ENCODE data around the gene ZYG11A.
A peak's percentile ranks its signal among the peaks of the same experiment; 100 is the strongest.

Gene ZYG11A

DNA sequence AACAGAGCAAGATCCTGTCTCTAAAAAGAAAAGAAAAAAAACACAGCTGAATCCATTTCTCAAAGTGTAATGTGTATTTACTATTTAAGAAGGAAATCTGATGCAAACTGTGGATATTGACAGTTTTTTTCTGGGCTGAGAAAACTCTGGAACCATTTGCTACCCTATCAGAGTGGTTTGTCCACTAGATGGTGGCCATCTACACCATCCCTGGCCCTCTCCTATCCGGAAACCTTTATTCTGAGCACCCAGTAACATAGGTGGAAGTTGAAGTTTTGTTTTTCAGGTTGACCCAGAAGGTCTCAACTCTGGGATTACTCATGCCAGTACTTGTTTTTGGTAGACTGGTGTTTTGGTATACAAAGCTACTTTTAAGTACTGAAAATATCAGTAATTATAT, 58.8 kb downstream of the ZYG11A start:
- no peak overlapping the region for H3K4me3 ChIP-seq (ENCODE audit: low read depth, low read length)
- DNase-seq (ENCODE audit: low read depth, low spot score): no peak
- in situ Hi-C loops (cut with HindIII; ENCODE audit: low sequenced_read_pairs): no loop called here
- TF ChIP-seq, protein P1, sequence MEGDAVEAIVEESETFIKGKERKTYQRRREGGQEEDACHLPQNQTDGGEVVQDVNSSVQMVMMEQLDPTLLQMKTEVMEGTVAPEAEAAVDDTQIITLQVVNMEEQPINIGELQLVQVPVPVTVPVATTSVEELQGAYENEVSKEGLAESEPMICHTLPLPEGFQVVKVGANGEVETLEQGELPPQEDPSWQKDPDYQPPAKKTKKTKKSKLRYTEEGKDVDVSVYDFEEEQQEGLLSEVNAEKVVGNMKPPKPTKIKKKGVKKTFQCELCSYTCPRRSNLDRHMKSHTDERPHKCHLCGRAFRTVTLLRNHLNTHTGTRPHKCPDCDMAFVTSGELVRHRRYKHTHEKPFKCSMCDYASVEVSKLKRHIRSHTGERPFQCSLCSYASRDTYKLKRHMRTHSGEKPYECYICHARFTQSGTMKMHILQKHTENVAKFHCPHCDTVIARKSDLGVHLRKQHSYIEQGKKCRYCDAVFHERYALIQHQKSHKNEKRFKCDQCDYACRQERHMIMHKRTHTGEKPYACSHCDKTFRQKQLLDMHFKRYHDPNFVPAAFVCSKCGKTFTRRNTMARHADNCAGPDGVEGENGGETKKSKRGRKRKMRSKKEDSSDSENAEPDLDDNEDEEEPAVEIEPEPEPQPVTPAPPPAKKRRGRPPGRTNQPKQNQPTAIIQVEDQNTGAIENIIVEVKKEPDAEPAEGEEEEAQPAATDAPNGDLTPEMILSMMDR (IDR thresholded peaks at IDR 0.05; ENCODE audit: low read depth, low read length): peak; percentile 17

DNA sequence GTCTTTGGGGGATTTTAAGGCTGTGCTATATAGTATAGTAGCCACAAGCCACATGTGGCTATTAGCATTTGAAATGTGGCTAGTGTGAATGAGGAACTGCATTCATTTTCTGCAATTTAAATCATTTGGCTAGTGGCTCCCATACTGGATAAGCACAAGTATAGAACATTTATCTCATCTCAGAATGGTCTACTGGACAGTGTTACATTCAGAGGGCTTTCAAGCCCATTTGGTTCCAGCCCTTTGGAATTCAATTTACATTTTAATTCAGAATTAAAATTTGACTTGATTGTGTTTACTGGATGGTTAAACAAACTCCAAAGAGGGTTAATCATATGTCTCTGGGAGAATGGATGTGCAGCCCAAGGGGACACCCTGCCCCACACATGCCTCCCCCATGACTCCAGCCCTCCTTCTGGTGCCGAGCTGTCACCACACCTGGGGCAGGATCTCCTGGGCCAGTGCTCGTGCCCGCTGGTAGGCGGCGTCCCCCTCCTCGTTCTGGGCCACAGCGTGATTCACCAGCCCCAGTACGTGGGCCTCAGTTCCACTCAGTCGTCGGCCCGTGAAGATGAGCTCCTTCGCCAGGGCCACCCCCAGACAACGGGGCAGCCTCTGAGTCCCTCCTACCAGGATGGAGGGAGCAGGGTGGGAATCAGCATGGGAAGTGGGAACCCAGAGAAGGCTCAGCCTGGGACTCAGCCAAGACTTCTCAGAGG, 61.8 kb downstream of the ZYG11A start:
- in situ Hi-C loops (cut with HindIII; ENCODE audit: low sequenced_read_pairs): no loop called here
- H3K4me3 ChIP-seq (ENCODE audit: low read depth, low read length): no peak overlapping the region
- TF ChIP-seq, protein P1 (IDR thresholded peaks at IDR 0.05; ENCODE audit: low read depth, low read length): no peak
- DNase-seq (ENCODE audit: low read depth, low spot score): no peak

DNA sequence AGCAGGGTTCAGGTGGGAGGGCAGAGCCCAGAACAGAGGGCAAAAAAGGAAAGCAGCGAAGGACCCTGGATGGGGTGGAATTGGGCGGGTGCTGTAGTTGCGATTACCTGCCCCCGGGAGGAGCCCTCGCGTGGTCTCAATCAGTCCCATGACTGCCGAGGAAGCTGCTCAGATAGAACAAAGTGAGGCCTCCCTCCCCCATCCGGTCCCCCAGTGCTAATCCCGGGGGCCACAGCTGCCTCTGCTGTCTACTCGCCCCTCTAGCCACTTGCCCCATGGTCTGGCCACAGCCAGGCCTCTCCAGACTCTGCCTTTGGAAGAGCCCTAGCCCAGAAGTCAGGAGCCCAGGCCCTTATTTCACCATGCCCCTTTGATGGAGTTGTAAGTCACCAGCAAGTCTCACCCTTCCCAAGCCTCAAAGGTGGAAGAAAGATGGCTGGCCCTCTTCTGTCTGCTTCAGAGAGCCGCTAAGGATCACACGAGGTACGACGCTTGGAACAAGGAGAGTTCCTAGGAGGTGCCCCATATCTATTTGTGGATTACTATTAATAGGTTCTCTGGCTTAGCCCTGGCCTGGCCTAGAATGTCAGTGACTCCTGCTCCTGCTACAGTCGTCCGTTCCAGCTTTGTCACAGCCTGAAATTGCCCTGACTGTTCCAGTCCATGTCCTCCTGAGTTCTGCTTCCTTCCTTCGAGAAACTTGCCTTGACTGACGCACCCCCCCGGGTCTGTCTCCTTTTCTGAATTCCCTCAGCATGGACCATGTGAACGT, 62.6 kb downstream of the ZYG11A start:
- in situ Hi-C loops (cut with HindIII; ENCODE audit: low sequenced_read_pairs): no loop called here
- TF ChIP-seq, protein P1 (IDR thresholded peaks at IDR 0.05; ENCODE audit: low read depth, low read length): peak; percentile 54
- H3K4me3 ChIP-seq (ENCODE audit: low read depth, low read length): no peak overlapping the region
- DNase-seq (ENCODE audit: low read depth, low spot score): no peak

DNA sequence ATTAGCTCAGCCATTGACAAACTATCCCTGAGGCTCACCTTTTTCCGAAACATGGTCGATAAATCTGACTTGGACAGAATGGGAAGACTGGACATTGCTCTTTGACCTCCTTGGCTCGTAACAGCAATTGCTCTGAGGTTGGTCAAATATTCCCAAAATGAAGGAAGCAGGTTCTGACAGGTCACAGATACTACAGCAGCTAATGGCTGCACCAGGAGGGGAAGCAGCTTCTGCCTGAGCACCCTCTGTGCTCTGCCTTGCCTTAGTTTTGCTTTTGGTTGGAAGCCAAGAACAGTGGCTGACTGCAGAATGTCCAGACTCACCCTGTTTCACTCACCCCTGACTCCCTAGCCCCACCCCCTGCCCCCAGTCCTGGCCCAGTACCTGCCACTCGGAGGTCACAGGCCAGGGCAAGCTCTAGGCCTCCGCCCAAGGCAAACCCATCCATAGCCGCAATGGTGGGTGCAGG, 63.6 kb downstream of the ZYG11A start:
- TF ChIP-seq, protein P1 (IDR thresholded peaks at IDR 0.05; ENCODE audit: low read depth, low read length): no peak
- no peak overlapping the region for H3K4me3 ChIP-seq (ENCODE audit: low read depth, low read length)
- no peak for DNase-seq (ENCODE audit: low read depth, low spot score)
- in situ Hi-C loops (cut with HindIII; ENCODE audit: low sequenced_read_pairs): no loop called here

DNA sequence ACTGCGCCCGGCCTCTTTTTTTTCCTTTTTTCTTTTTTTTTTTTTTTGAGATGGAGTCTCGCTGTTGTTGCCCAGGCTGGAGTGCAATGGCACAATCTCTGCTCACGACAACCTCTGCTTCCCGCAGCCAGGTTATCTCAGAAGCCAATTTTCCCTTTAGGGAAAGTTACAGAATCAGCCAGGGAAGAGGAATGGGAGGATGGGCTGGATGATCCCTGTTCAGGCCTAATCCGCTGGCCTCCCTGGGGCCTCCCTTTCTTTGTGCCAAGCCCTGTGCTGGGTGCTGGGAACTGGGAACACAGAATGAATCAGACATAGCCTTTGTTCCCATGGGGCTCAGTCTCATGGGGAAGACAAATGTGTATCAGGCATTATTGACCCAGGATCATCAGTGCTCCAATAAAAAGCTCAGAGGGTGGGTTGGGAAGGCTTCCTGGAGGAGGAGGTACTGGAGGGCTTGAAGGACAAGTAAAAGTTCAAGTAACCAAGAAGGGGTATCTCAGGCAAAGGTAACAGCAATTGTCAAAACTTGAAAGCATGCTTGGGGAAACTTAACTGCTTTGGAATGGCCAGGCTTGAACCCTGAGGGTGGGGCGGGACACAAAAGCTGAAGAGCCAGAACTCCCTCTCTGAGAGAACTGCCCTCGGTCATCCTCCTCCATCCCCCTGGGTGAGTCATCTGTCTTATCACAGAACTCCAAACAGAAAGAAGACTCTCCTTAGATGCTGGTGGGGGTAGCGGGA, 64.7 kb downstream of the ZYG11A start:
- no peak overlapping the region for H3K4me3 ChIP-seq (ENCODE audit: low read depth, low read length)
- in situ Hi-C loops (cut with HindIII; ENCODE audit: low sequenced_read_pairs): no loop called here
- no peak for DNase-seq (ENCODE audit: low read depth, low spot score)
- TF ChIP-seq, protein P1 (IDR thresholded peaks at IDR 0.05; ENCODE audit: low read depth, low read length): no peak

DNA sequence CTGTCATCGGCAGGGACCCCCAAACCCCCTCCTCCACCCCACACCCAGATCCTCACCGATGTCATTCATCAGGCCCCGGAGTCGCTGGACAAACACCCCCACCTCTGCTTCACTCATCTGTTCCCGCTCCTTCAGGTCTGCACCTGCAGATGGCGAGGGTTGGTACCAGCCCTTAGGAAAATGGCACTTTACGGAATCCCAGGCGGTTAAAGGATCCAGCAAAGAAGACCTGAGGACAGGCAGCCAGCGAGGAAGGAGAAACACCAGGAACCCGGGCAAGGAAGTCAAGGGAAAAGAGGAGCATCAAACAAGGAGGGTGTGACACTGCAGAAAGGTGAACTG, 65.2 kb downstream of the ZYG11A start:
- in situ Hi-C loops (cut with HindIII; ENCODE audit: low sequenced_read_pairs): no loop called here
- TF ChIP-seq, protein P1 (IDR thresholded peaks at IDR 0.05; ENCODE audit: low read depth, low read length): no peak
- H3K4me3 ChIP-seq (ENCODE audit: low read depth, low read length): no peak overlapping the region
- DNase-seq (ENCODE audit: low read depth, low spot score): no peak

All from astrocyte of the spinal cord (primary cell).